Neuronal stem cell (in vitro differentiated cells): ENCODE measurements around the gene VAMP5.

ENCODE experiments used
- DNase-seq: peaks from one replicate; pipeline ENCODE4 v3.0.0-alpha.2; 2013; ENCODE audit warnings: low spot score
- H2AFZ ChIP-seq: one replicate; pipeline ENCODE4 v1.6.1; 2013; ENCODE audit warnings: mild to moderate bottlenecking, low read length, inconsistent platforms
- H2AK5ac ChIP-seq: 2 replicates; pipeline ENCODE4 v1.6.1; 2013; ENCODE audit warnings: low read depth, mild to moderate bottlenecking, inconsistent platforms, low read length, moderate library complexity, mixed read lengths
- H2BK120ac ChIP-seq: 2 replicates; pipeline ENCODE4 v1.6.1; 2013; ENCODE audit warnings: low read depth, mild to moderate bottlenecking, inconsistent platforms, low read length, moderate library complexity, mixed read lengths
- H2BK12ac ChIP-seq: one replicate; pipeline ENCODE4 v1.6.1; 2013; ENCODE audit warnings: low read length, inconsistent platforms
- H2BK15ac ChIP-seq: 2 replicates; pipeline ENCODE4 v1.6.1; 2013; ENCODE audit warnings: mild to moderate bottlenecking, low read length, inconsistent platforms, mixed read lengths
- H2BK5ac ChIP-seq: one replicate; pipeline ENCODE4 v1.6.1; 2013; ENCODE audit warnings: inconsistent platforms, mild to moderate bottlenecking, low read length, moderate library complexity
- H3K14ac ChIP-seq: one replicate; pipeline ENCODE4 v1.6.1; 2013; ENCODE audit warnings: low read length, inconsistent platforms
- H3K18ac ChIP-seq: 2 replicates; pipeline ENCODE4 v1.6.1; 2013; ENCODE audit warnings: low read length, inconsistent platforms
- H3K23ac ChIP-seq: 2 replicates; pipeline ENCODE4 v1.6.1; 2013; ENCODE audit warnings: low read depth, mild to moderate bottlenecking, mixed read lengths, low read length, inconsistent platforms; ENCODE audit not compliant: poor library complexity
- H3K27ac ChIP-seq: replicated peaks from 3 replicates; pipeline ENCODE4 v1.5.1; 2013; ENCODE audit warnings: low read length, inconsistent platforms
- H3K27me3 ChIP-seq, 3 experiments: 2 replicates each; pipeline ENCODE4 v1.6.1; 2013; ENCODE audit warnings: low read length in 3 of 3, mild to moderate bottlenecking in 2 of 3, inconsistent platforms in 1 of 3, low read depth in 1 of 3, mixed read lengths in 1 of 3, moderate library complexity in 1 of 3; ENCODE audit not compliant: control insufficient read depth in 3 of 3, insufficient read depth in 3 of 3
- H3K36me3 ChIP-seq, 2 donors: replicated peaks in 1 of 2; 2 replicates each; pipeline ENCODE4 v1.6.1; 2013; ENCODE audit warnings: low read length in 2 of 2; ENCODE audit not compliant: control insufficient read depth in 2 of 2, insufficient read depth in 2 of 2
- H3K4ac ChIP-seq: 2 replicates; pipeline ENCODE4 v1.6.1; 2013; ENCODE audit warnings: inconsistent platforms, mild to moderate bottlenecking, low read length, moderate library complexity
- H3K4me1 ChIP-seq, 2 donors: 1 replicate in 1 of 2; 2 replicates in 1 of 2; pipeline ENCODE4 v1.6.1; 2013; ENCODE audit warnings: low read length in 2 of 2, low read depth in 1 of 2; ENCODE audit not compliant: control insufficient read depth in 2 of 2, insufficient read depth in 1 of 2
- H3K4me2 ChIP-seq: one replicate; pipeline ENCODE4 v1.6.1; 2013; ENCODE audit warnings: mild to moderate bottlenecking, low read length, inconsistent platforms; ENCODE audit not compliant: insufficient read depth, poor library complexity, severe bottlenecking
- H3K4me3 ChIP-seq, 2 donors: 2 replicates each; pipeline ENCODE4 v1.5.1; 2013; ENCODE audit warnings: low read length in 2 of 2, mild to moderate bottlenecking in 2 of 2, inconsistent platforms in 1 of 2, moderate library complexity in 1 of 2
- H3K79me1 ChIP-seq: one replicate; pipeline ENCODE4 v1.6.1; 2013; ENCODE audit warnings: low read depth, mild to moderate bottlenecking, inconsistent platforms, low read length, moderate library complexity
- H3K9ac ChIP-seq: one replicate; pipeline ENCODE4 v1.6.1; 2013; ENCODE audit warnings: mild to moderate bottlenecking, low read depth, low read length, inconsistent platforms; ENCODE audit not compliant: poor library complexity
- H3K9me3 ChIP-seq, 2 donors: replicated peaks in 1 of 2; 2 replicates each; pipeline versions ENCODE3 to v1.6.1; 2013; ENCODE audit warnings: low read length in 2 of 2, mild to moderate bottlenecking in 2 of 2, inconsistent platforms in 1 of 2, low read depth in 1 of 2, mixed read lengths in 1 of 2, moderate library complexity in 1 of 2; ENCODE audit not compliant: control insufficient read depth in 2 of 2, insufficient read depth in 1 of 2
- H4K8ac ChIP-seq: one replicate; pipeline ENCODE4 v1.6.1; 2013; ENCODE audit warnings: low read depth, mild to moderate bottlenecking, inconsistent platforms, low read length, moderate library complexity
- H4K91ac ChIP-seq: one replicate; pipeline ENCODE4 v1.6.1; 2013; ENCODE audit warnings: low read length, low read depth, mild to moderate bottlenecking, inconsistent platforms; ENCODE audit not compliant: poor library complexity
- WGBS, 2 donors: extraction: QIAGEN DNeasy Blood & Tissue Kit; methylation state at CpG; one replicate each; pipeline ENCODE4 v1.1.7; 2013; ENCODE audit warnings: missing lambda C conversion rate in 2 of 2, mixed read lengths in 1 of 2; ENCODE audit not compliant: insufficient read length in 2 of 2, insufficient replicate concordance in 1 of 2; ENCODE audit errors: extremely low coverage in 2 of 2; 5-methylcytosine and 5-hydroxymethylcytosine counted together

VAMP5 gene

GRCh38 chr2:85619617-85620016 is 35.4 kb downstream of the VAMP5 start:
- H3K4ac ChIP-seq = no peak overlapping the region
- no peak overlapping the region for H4K91ac ChIP-seq
- H3K4me2 ChIP-seq = no peak overlapping the region
- no peaks in the 10 kb centered on the region for H3K27me3 ChIP-seq
- H3K18ac ChIP-seq = no peak overlapping the region
- no peak overlapping the region for H3K14ac ChIP-seq
- H3K4me3 ChIP-seq = no peak overlapping the region
- no peak overlapping the region for H4K8ac ChIP-seq
- H3K27ac ChIP-seq = no peak overlapping the region
- peaks cover 4 to 5% of the 10 kb centered on the region in 2 donors for H3K4me1 ChIP-seq
- no peak overlapping the region for H2BK5ac ChIP-seq
- H2AFZ ChIP-seq = no peak overlapping the region
- no peak overlapping the region for H3K9ac ChIP-seq
- H2BK12ac ChIP-seq = no peak overlapping the region
- H2BK120ac ChIP-seq = no peak overlapping the region
- no peak overlapping the region for H2BK15ac ChIP-seq
- H3K79me1 ChIP-seq = peaks cover 7% of the 10 kb centered on the region
- WGBS, 2 donors = no CpG with 5 or more reads among the region's 6 CpGs
- no peak for DNase-seq
- peaks cover 21 to 70% of the 10 kb centered on the region in 2 donors for H3K36me3 ChIP-seq
- H3K9me3 ChIP-seq = no peaks in the 10 kb centered on the region
- H3K23ac ChIP-seq = no peak overlapping the region
- H2AK5ac ChIP-seq = no peak overlapping the region

GRCh38 chr2:85621338-85621737 is 37.1 kb downstream of the VAMP5 start:
- H3K79me1 ChIP-seq = peaks cover 3% of the 10 kb centered on the region
- no peak overlapping the region for H3K18ac ChIP-seq
- H2AFZ ChIP-seq = no peak overlapping the region
- H3K9me3 ChIP-seq = no peaks in the 10 kb centered on the region
- no peak overlapping the region for H3K4ac ChIP-seq
- no peak overlapping the region for H3K9ac ChIP-seq
- no CpG with 5 or more reads among the region's 1 CpG for WGBS, 2 donors
- no peaks in the 10 kb centered on the region for H3K27me3 ChIP-seq
- H2BK5ac ChIP-seq = no peak overlapping the region
- no peak overlapping the region for H4K91ac ChIP-seq
- H2AK5ac ChIP-seq = no peak overlapping the region
- no peak overlapping the region for H3K4me3 ChIP-seq
- no peak for DNase-seq
- H3K4me2 ChIP-seq = no peak overlapping the region
- H2BK12ac ChIP-seq = no peak overlapping the region
- no peak overlapping the region for H2BK15ac ChIP-seq
- H3K14ac ChIP-seq = no peak overlapping the region
- no peak overlapping the region for H3K27ac ChIP-seq
- H3K23ac ChIP-seq = no peak overlapping the region
- H2BK120ac ChIP-seq = no peak overlapping the region
- H4K8ac ChIP-seq = no peak overlapping the region
- peaks cover 4 to 5% of the 10 kb centered on the region in 2 donors for H3K4me1 ChIP-seq
- H3K36me3 ChIP-seq = peaks cover 34 to 86% of the 10 kb centered on the region in 2 donors

GRCh38 chr2:85623991-85624390 is 39.8 kb downstream of the VAMP5 start:
- Histone ChIP-seq H2AFZ (no peak overlapping the region), H3K18ac (no peak overlapping the region), H3K79me1 (no peaks in the 10 kb centered on the region), H3K27me3 (no peaks in the 10 kb centered on the region), H3K36me3 (peaks cover 39 to 98% of the 10 kb centered on the region in 2 donors), H3K4me2 (no peak overlapping the region), H2BK5ac (no peak overlapping the region), H4K8ac (no peak overlapping the region), H3K14ac (no peak overlapping the region), H2BK12ac (no peak overlapping the region), H3K27ac (no peak overlapping the region), H2BK15ac (no peak overlapping the region), H4K91ac (no peak overlapping the region), H2AK5ac (no peak overlapping the region), H3K9me3 (no peaks in the 10 kb centered on the region), H3K23ac (no peak overlapping the region), H3K4ac (no peak overlapping the region), H2BK120ac (no peak overlapping the region), H3K9ac (no peak overlapping the region), H3K4me3 (no peak overlapping the region), H3K4me1 (no peaks in the 10 kb centered on the region)
- no CpG with 5 or more reads among the region's 5 CpGs for WGBS, 2 donors
- DNase-seq = no peak

GRCh38 chr2:85628658-85629057 is 44.4 kb downstream of the VAMP5 start:
- no peak overlapping the region for H2AK5ac ChIP-seq
- no peak for DNase-seq
- H3K9ac ChIP-seq = no peak overlapping the region
- H4K8ac ChIP-seq = no peak overlapping the region
- H2BK12ac ChIP-seq = no peak overlapping the region
- H4K91ac ChIP-seq = no peak overlapping the region
- no peaks in the 10 kb centered on the region for H3K27me3 ChIP-seq
- H3K18ac ChIP-seq = no peak overlapping the region
- H3K36me3 ChIP-seq = peaks cover 35 to 93% of the 10 kb centered on the region in 2 donors
- no peak overlapping the region for H3K4ac ChIP-seq
- no peak overlapping the region for H3K4me2 ChIP-seq
- H2BK120ac ChIP-seq = no peak overlapping the region
- no peak overlapping the region for H2BK5ac ChIP-seq
- WGBS, 2 donors = no CpG with 5 or more reads among the region's 2 CpGs
- no peak overlapping the region for H3K23ac ChIP-seq
- no peak overlapping the region for H2AFZ ChIP-seq
- no peaks in the 10 kb centered on the region for H3K9me3 ChIP-seq
- no peak overlapping the region for H3K4me3 ChIP-seq
- no peak overlapping the region for H3K27ac ChIP-seq
- H3K79me1 ChIP-seq = no peaks in the 10 kb centered on the region
- H2BK15ac ChIP-seq = no peak overlapping the region
- no peaks in the 10 kb centered on the region for H3K4me1 ChIP-seq
- no peak overlapping the region for H3K14ac ChIP-seq
